Measurements from ENCODE around the gene ZFYVE19.

- no peak for TF ChIP-seq POLR2A (IDR thresholded peaks at IDR 0.05)
- no peak for TF ChIP-seq POLR2AphosphoS5 (IDR thresholded peaks at IDR 0.05; ENCODE audit: insufficient read depth in 1 of 2, low read depth in 1 of 2)
- TF ChIP-seq CTCF (IDR thresholded peaks at IDR 0.05), result no peak
Measured at GRCh38 chr15:40768521-40769273, 38.2 kb upstream of the ZFYVE19 start.
